GM19193 (cell line): ENCODE measurements around the gene HHAT.

Experiments used
- POLR2A ChIP-seq: IDR thresholded peaks from 4 replicates; pipeline ENCODE4 v1.6.1; 2011; ENCODE audit not compliant: insufficient read depth, insufficient read length; ENCODE audit errors: extremely low read depth

HHAT gene

DNA sequence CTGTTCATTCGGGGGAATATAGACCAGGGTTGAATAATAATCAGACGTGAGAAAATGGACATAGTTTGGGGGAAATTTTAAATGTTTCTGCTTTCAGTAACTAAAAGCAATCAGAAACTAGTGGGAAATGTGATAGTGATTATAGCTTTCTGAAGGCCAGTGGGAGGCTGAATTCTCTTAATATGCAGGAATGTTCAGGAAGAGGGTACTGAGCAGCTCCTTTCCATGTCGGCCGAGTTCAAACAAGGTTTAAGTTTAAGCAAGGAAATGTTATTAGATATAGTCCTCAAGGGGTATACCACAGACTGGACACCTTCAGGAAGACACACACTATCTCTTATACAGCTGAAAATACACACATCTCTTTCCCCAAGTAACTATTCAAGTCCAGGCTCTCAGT lies 105.5 kb downstream of the HHAT start:
- no peak for TF ChIP-seq POLR2A

DNA sequence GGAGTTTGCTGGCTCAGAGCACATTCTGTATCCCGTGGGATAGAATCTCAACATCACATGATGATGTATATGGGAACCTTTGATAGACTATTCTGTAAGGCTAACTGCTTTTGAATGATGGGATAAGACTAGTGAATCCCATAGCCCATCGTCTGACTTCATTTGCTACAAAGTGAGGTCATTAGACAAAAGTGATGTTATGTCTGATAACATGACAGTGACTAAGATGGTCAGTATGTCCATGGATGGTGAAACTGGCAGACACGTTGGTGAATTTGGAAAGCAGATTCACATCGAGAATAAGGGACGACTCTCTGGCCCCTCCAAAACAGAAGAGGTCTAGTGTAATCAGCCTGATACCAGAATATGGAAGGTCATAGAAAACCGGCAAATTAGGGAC lies 108.4 kb downstream of the HHAT start:
- no peak for TF ChIP-seq POLR2A

DNA sequence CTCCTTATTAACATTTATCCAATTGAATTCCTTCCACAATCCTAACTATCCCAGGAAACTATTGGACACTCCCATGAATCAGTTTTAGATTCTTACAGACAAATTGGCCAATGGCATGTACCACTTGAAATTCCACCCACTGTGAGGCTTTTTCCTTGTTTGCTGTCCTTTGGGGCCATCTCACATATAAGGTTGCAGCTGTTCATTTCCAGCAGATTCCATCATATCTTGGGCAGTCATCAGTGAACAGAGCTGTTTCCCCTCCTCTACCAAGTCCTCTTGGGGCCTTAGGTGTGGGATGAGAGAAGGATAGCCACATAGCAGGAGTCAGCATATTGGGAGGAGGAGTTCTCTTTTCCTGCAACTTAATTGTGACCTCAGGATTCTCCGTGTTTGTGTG lies 109.1 kb downstream of the HHAT start:
- no peak for TF ChIP-seq POLR2A

DNA sequence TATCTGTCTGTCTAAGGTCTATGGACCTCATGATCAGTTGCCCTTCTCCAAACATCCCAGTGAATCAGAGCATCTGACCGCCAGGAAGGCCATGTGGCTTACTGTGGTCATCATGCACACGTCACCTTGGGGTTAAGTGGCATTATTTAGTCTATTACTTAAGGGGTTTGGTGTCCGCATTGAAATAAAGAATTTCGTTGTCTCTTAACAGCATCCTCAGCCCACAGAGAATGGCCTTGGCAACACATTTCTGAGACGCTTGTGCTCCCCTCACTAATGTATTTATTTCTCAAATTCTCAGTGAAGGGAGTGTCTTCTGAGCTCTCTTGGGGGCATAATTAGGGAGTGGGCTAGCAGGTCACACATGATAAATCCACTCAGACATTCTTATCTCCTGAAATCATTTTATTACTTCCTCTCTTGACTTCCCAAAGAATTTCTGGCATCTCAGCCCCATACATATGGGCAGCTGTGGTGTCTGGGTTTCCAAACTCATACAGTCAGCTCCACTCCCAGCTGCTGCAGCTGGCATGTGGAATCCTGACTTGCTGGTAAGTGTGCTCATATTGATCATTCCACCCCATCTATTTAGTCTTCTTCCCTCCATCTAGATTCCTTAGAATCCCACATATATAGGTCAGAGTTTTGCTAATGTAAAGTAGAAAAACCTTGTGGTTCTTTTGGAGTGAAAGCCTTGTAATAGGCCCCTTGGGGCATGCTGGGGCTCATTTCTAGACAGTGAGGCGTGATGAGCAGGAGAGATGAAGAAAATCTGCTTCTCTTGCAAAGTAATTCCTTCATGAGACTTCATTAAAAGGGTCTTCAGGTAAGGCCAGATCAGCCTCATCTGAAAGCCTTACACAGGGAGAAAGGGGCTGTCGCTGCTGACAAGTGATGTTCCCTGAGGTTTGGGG lies 110.5 kb downstream of the HHAT start:
- no peak for TF ChIP-seq POLR2A

DNA sequence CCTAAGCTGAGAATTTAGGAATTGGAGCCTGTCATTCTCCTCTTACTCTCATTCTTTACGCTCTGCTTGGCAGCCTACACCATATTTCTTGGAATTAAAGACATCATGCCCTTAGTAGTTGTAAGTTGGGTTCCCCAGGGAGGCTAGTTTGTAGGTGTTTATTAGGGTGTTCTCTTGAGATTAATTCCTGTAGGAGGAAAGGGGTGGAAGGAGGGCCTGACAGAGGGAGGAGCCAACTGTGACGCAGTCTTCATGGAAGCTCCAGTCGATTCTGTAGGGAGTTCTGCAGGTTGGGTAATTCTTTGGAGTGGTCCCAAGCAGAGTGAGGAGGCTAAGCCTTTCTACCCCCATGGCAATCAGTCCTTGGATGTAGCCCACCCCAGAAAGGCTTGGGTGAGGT lies 111.4 kb downstream of the HHAT start:
- TF ChIP-seq POLR2A = no peak

DNA sequence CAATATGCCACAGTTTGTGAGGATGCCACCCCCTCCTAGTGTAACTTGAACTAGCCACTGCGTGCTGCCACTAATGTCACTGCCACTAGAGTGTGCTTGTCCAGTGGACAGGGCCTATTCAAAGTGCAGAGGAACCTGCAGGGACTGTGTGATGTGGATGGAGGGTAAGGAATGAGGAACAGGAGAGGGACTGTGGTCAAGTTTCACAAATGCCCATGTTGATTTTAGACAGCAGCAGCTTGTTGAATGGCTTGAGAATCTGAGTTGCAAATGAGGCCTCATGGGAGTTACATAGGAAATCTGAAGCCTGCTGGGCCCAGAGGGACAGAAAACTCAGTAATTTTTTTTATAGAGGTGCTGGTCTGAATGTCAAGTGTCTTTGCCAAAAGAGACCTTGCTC lies 112.3 kb downstream of the HHAT start:
- no peak for TF ChIP-seq POLR2A

DNA sequence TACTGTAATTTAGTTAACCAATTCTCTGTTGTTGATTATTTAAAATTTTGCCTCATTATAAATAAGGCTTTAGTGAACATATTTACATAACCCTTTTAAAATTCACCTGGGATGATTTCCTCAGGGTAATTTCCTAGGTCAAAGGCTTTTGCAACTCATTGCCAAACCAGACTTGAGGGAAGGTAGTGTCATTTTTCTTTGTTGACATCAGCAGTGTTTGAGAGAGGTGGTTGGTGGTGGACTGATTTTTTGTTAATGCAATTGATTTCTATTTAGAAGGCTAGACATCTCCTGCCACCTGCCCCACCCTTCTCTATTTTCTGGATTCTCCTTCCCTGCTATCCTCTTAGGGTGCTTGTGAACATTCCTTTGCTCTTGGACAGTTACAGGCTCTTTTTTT lies 116.8 kb downstream of the HHAT start:
- TF ChIP-seq POLR2A = no peak

DNA sequence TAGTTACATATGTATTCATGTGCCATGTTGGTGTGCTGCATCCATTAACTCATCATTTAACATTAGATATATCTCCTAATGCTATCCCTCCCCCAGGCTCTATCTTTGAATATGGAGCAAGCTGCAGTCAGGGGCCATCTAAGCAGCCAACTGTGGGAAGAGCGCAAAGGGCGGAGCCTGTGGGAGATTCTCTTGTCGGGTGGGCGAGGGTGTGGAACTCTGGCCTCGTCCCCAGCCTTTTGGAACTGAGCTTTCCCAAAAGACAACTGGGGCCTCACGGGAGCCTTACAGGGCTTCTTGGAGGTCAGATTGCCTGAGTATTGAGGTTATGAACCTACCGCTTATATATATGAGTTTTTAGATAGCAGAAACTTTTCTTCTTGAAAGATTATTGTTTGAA lies 117.2 kb downstream of the HHAT start:
- no peak for TF ChIP-seq POLR2A

DNA sequence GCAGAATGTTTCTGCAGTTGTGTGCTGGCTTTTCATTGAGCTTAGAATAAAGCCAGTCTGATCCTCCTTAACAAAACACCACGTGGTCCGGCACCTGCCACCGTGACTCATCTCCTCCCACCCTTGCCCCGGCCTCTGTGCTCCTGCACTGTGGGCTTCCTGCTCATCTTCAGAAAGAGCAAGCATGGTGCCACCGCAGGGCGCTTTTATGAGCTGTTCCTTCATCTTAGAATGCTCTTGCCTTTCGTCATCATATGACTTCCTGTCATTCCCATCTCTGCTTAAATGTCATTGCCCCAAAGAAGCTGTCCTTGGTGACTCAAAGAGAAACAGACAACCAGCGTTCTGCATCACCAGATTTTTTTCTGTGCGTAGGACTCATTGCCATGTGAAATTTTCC lies 117.8 kb downstream of the HHAT start:
- no peak for TF ChIP-seq POLR2A

DNA sequence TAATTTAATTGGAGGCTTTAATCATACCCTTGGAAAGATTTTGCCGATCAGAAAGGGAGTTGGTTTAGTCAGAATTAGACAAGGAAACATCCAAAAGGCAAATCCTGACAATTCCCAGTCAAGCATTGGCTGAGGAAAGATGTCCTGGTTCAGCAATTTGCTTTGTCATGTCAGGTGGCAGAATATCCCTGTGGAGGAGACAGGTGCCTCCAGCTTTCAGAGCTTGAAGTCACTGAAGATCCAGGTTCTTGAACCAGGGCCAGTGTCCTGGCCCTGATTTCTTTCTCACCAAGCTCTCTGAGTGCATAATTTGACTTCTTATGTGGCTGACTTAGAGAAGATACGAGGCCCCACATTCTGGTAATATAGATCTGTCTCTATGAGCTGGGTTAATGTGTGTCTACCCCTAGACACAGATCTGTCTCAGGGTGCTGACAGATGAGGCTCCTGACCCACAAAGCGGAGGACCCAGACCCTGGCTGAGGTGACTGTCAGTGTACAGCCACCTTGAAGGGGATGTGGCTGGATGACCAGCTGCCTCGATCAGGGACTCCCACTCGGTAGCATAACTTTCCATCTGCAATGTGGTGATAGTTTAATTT lies 118.9 kb downstream of the HHAT start:
- no peak for TF ChIP-seq POLR2A

DNA sequence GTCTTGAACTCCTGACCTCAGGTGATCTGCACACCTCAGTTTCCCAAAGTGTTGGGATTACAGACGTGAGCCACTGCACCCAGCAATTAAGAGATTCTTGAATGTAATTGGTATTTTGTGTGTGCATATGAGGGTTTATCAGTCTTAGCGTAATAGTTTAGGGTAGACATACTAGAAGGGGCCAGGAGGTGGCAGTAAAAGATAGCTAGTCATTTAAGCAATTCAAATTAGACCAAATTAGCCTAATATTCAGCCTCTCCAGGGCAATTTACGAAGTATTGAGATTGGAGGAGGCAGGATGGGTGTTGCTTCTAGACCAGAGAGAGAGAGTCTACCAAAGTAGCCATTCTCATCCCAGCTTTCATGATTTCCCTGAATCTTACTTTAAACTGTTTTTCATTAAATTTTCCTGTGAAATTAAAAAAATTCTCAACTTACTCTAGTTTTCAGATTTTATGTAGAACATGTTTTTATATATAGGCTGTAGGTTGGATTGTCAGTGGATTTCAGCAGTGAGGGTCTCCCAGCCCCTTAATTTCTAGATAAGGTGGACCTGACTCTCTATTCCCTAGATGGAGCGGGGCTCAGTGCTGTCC lies 119.7 kb downstream of the HHAT start:
- TF ChIP-seq POLR2A = no peak

DNA sequence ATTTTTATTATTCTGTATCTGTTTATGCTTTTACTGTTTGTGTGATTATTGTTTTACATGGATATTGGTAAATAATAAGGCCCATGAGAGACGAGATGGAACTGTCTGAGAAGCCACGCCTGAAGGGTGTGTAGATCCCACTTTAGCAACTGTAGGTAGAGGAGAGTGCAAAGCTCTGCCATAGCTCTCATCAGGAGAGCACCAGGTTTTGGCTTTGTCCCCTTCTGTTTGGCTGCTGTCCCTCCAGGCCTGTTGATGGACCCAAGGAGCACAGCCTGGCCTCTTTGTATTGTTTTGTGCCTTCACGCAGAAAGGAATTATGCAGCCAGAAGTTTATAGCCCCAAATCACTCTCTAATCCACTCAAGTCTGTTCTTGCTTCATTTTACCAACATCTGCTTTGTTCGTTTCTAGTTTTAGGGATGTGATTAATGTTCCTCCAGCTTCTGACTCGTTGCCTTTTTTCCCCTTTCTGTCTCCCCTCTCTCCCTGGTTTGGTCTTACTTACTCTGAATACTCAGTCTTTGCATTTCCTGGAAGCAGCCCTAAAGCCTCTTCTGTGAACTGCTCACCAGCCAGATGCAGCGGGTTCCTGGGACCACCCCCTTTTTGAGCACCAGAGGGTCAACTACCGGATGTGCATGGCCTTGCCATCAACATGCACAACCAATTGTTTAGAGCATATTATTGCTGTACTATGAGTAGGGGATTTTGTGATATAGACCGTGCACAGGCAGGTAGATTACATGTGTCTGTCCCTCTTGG lies 127.3 kb downstream of the HHAT start:
- TF ChIP-seq POLR2A = no peak

DNA sequence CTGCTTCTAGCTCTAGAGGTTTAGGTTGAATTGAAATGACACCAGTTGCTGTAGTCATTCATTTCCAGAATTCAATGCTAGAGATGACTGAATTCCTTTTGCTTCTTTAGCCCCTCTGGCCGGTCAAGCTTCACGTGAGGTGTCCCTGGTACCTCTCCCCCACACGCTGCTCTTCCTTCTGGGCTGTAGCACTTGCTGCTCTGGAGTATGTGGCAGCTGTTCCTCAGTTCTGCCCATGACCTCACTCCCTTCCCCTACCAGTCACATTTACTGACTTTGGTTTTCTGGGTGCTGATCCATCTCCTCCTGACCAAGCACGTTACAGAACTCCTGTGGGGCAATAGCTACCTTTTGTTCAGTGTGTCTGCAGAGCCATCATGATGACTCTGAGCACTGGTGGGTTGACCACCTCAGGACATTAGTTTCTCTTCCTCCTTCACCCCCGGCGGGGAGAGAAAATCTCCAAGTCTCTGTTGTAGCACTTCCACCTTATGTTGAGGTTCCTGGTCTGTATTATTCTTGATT lies 128.1 kb downstream of the HHAT start:
- TF ChIP-seq POLR2A = no peak

DNA sequence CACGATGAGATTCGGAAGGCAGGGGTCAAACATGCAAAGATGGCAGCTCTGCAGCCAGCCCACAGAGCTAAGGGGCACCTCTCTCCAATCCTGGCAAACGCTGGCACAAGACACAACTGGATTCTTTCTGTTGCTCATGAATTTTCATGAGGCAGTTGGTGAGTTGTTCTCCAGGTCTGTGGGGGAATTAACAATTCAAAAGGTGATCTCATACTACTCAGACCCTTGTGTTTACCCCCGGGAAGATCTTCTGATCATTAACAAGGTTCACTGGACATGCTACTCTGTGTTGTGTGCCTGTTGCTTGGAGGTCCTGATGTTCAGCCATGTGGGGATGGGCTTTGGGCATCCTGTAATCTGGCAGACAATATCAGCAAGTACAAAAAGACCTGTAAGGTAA lies 128.9 kb downstream of the HHAT start:
- TF ChIP-seq POLR2A = no peak

DNA sequence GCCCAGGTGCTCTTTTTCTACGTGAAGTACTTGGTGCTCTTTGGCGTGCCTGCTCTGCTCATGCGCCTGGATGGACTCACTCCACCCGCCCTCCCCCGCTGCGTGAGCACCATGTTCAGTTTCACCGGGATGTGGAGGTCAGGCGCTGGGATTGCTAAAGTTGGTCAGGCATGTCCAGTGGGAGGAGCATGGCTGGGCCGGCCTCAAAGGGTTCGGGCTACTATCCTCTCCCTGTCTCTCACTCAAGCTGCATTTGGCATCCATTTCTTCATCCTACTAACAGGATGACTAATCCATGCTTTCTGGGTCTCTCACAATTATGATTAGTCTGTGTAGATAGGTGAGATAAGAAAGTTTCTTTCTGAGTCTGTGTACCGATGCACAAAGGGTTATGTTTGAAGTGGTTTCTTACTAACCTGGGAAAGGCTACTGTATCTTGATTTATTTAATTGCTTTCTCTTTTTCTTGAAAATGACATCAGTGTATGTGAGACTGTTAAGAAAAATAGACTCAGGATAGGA lies 135.9 kb downstream of the HHAT start:
- no peak for TF ChIP-seq POLR2A

DNA sequence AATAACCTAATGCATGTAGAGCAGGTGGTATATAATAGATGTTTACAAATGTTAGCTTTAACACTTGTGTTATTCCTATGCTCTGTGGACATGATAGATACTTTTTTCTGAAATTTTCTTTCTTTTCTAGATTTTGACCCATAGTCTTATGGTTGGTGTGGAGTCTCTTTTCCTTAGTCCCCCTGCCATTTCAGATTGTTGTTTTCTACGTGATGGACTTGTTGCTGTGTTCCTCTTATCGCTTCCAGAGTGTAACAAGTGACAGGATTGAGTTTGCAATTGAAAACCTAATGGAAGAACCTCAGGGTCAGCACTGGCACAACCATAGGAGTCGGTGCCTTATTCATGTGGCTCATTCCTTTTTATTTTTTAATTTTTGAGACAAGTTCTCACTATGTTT lies 136.4 kb downstream of the HHAT start:
- no peak for TF ChIP-seq POLR2A
